ENCODE measurements around the gene CLTC.
A peak's percentile ranks its signal among the peaks of the same experiment; 100 is the strongest.

CLTC gene

DNA sequence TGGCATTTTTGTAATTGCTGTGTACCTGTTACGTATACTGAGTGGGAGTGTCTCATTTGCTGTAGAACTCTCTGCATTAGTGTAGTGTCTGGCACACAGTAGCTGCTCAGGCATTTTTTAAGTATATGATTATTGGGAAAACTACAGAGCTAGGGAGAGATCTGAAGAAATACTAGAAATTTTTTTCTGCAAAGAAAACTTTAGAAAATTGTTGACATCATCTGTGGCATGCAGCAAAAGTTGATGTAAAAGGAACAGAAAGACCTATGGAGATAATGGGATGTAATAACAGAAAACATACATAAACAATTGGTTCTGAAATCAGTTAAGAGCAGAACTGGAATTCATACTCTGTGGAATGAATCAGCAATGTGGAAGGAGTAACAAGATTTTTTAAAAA, 11.6 kb downstream of the CLTC start:
- Histone ChIP-seq H3K4me2 (ENCODE audit: low read length) (no peak overlapping the region), H3K4me1 (peaks cover 25% of the 10 kb centered on the region), H3K36me3 (ENCODE audit: control insufficient read depth, insufficient read depth, low read length) (no peaks in the 10 kb centered on the region), H3K79me2 (peaks cover 45% of the 10 kb centered on the region), H3K9ac (no peak overlapping the region), H3K27me3 (ENCODE audit: control insufficient read depth, insufficient read depth, low read length) (no peaks in the 10 kb centered on the region), H3K9me3 (ENCODE audit: control insufficient read depth, low read length) (no peaks in the 10 kb centered on the region), H2AFZ (no peak overlapping the region), H3K4me3 (ENCODE audit: low read depth, low read length) (no peak overlapping the region), H3K27ac (no peak overlapping the region)
- TF ChIP-seq, protein P1, sequence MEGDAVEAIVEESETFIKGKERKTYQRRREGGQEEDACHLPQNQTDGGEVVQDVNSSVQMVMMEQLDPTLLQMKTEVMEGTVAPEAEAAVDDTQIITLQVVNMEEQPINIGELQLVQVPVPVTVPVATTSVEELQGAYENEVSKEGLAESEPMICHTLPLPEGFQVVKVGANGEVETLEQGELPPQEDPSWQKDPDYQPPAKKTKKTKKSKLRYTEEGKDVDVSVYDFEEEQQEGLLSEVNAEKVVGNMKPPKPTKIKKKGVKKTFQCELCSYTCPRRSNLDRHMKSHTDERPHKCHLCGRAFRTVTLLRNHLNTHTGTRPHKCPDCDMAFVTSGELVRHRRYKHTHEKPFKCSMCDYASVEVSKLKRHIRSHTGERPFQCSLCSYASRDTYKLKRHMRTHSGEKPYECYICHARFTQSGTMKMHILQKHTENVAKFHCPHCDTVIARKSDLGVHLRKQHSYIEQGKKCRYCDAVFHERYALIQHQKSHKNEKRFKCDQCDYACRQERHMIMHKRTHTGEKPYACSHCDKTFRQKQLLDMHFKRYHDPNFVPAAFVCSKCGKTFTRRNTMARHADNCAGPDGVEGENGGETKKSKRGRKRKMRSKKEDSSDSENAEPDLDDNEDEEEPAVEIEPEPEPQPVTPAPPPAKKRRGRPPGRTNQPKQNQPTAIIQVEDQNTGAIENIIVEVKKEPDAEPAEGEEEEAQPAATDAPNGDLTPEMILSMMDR (IDR thresholded peaks at IDR 0.05) = no peak

DNA sequence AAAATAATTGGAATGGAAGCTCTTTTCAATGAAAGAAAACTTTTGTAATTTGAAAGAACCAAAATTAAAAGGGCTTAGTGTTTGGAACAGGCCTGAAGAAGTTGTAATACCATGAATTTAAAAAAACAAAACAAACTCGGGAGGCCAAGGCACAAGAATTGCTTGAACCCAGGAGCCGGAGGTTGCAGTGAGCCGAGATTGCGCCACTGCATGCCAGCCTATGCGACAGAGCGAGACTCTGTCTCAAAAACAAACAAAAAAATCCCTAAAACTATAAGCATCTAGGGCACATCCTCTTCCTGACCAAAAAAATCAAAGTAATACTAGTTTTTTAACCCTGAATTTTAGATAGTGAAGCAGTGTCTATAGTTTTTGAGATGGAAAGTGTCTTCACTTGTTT, 12.7 kb downstream of the CLTC start:
- Histone ChIP-seq H2AFZ (no peak overlapping the region), H3K9ac (no peak overlapping the region), H3K4me3 (ENCODE audit: low read depth, low read length) (no peak overlapping the region), H3K27ac (peak overlapping the region; percentile 74), H3K4me1 (peaks cover 23% of the 10 kb centered on the region), H3K4me2 (ENCODE audit: low read length) (peak overlapping the region; percentile 22), H3K36me3 (ENCODE audit: control insufficient read depth, insufficient read depth, low read length) (no peaks in the 10 kb centered on the region), H3K9me3 (ENCODE audit: control insufficient read depth, low read length) (no peaks in the 10 kb centered on the region), H3K27me3 (ENCODE audit: control insufficient read depth, insufficient read depth, low read length) (no peaks in the 10 kb centered on the region), H3K79me2 (peaks cover 42% of the 10 kb centered on the region)
- TF ChIP-seq, protein P1 (IDR thresholded peaks at IDR 0.05) = no peak

DNA sequence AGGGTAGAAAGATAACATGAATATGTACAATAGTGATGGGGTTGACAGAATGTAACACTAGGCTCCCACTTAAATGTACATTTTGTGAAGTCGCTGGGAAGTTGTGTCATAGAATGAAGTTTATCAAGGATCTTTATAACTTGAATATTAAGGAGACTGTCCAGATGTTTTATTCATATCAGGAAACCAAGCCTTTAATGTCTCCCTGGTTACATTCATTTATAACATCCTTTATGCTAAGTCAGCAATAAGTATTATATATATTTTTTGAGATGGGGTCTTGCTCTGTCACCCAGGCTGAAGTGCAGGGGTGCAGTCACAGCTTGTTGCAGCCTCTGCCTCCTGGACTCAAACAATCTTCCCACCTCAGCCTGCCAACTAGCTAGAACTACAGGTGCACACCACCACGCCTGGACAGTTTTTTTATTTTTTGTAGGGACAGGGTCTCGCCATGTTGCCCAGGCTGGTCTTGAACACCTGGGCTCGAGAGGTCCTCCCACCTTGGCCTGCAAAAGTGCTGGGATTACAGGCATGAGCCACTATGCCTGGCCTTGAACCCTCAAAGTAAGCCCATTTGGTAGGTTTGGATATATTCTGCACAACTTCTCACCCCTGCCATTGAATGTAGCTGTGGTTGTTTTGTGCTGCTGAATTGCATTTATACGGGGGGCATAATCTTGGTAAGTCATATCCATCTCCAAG, 14.1 kb downstream of the CLTC start:
- peak overlapping the region; percentile 75 for H3K4me2 ChIP-seq (ENCODE audit: low read length)
- peaks cover 38% of the 10 kb centered on the region for H3K79me2 ChIP-seq
- H3K27ac ChIP-seq = peak overlapping the region; percentile 74
- H3K27me3 ChIP-seq (ENCODE audit: control insufficient read depth, insufficient read depth, low read length) = no peaks in the 10 kb centered on the region
- peaks cover 23% of the 10 kb centered on the region for H3K4me1 ChIP-seq
- no peaks in the 10 kb centered on the region for H3K36me3 ChIP-seq (ENCODE audit: control insufficient read depth, insufficient read depth, low read length)
- H3K4me3 ChIP-seq (ENCODE audit: low read depth, low read length) = peak overlapping the region; percentile 38
- H3K9me3 ChIP-seq (ENCODE audit: control insufficient read depth, low read length) = no peaks in the 10 kb centered on the region
- H3K9ac ChIP-seq = no peak overlapping the region
- TF ChIP-seq, protein P1 (IDR thresholded peaks at IDR 0.05) = no peak
- H2AFZ ChIP-seq = no peak overlapping the region

DNA sequence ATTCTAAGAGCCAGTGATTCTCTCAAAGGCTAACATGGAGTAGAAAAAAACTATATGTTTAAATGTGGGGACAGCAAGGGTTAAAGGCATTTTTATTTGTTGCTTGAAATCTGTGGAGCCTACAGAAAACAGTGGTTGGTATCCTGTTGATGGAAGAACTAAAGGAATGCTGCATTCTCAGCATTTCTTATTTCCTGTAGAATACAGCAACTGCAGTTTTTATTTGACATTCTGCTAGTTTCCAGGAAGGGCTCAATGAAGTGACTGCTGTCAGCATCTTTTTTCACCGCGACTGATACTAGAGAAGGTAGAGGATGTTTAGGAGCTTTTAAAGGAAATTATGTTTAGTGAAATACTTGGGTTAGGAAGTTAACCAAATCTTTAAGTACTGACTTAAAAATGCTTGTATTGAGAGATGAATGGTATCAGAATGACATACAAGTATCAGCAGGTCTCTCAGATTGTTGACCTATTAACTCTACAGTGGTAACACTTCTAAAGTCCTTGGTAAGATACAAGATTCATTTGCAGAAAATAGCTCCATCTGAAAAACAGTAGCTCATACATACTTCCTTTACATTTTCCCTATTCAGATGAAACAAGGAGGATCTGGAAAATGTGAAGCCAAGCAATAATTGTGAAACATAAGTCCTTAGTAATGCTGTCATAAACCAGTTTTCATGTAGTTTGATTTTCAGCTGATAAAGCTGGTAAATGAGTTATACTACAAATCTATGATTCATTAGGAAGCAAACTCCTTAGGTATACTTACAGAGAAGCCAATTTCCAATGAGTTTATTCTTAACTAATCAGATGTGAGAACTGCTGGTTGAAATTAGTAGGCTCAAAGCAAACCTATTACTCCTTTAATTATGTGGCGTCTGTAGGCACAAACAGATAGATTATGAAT, 15.2 kb downstream of the CLTC start:
- Histone ChIP-seq H3K4me3 (ENCODE audit: low read depth, low read length) (peak overlapping the region; percentile 38), H3K4me2 (ENCODE audit: low read length) (peak overlapping the region; percentile 75), H3K9ac (no peak overlapping the region), H2AFZ (no peak overlapping the region), H3K27me3 (ENCODE audit: control insufficient read depth, insufficient read depth, low read length) (no peaks in the 10 kb centered on the region), H3K27ac (peak overlapping the region; percentile 74), H3K79me2 (peaks cover 33% of the 10 kb centered on the region), H3K9me3 (ENCODE audit: control insufficient read depth, low read length) (no peaks in the 10 kb centered on the region), H3K36me3 (ENCODE audit: control insufficient read depth, insufficient read depth, low read length) (no peaks in the 10 kb centered on the region), H3K4me1 (peaks cover 25% of the 10 kb centered on the region)
- TF ChIP-seq, protein P1 (IDR thresholded peaks at IDR 0.05) = no peak

All from parathyroid adenoma (tissue), 2 donors.